HL-60 (cell line): ENCODE results near the gene CEACAM5.

Experiments used
- DNase-seq, 2 experiments: peaks; one replicate each; pipeline ENCODE4 v3.0.0-alpha.2; 2010 to 2020; ENCODE audit warnings: low read depth in 1 of 2, low spot score in 1 of 2
- H3K27ac ChIP-seq: fragments of 250-450 bp; sonication (Bioruptor Pico); replicated peaks from 2 replicates; pipeline ENCODE4 v1.5.1; 2020; ENCODE audit warnings: mild to moderate bottlenecking, moderate library complexity
- H3K27me3 ChIP-seq: fragments of 250-450 bp; sonication (Bioruptor Pico); 2 replicates; pipeline ENCODE4 v1.5.1; 2021; ENCODE audit warnings: mild to moderate bottlenecking, moderate library complexity; ENCODE audit not compliant: insufficient read depth, poor library complexity, severe bottlenecking
- H3K4me3 ChIP-seq: replicated peaks from 2 replicates; pipeline ENCODE4 v1.5.1; 2011; ENCODE audit warnings: mild to moderate bottlenecking, control low read depth, low read length; ENCODE audit not compliant: insufficient read depth
- CTCF ChIP-seq: IDR thresholded peaks from one replicate; pipeline ENCODE4 v1.5.1; 2011; ENCODE audit warnings: low read length, control low read depth, inconsistent platforms; ENCODE audit not compliant: insufficient read depth
- GABPA ChIP-seq: IDR thresholded peaks from 2 replicates; pipeline ENCODE4 v1.6.1; 2012; ENCODE audit warnings: low read depth
- POLR2AphosphoS5 ChIP-seq: IDR thresholded peaks from 2 replicates; pipeline ENCODE4 v1.6.1; 2012; ENCODE audit warnings: low read depth
- REST ChIP-seq: IDR thresholded peaks from 2 replicates; pipeline ENCODE4 v1.6.1; 2012; ENCODE audit warnings: low read depth; ENCODE audit not compliant: insufficient replicate concordance
- SPI1 ChIP-seq: IDR thresholded peaks from 2 replicates; pipeline ENCODE4 v1.6.1; 2012; ENCODE audit warnings: low read depth, mild to moderate bottlenecking, borderline replicate concordance

Gene CEACAM5

DNA sequence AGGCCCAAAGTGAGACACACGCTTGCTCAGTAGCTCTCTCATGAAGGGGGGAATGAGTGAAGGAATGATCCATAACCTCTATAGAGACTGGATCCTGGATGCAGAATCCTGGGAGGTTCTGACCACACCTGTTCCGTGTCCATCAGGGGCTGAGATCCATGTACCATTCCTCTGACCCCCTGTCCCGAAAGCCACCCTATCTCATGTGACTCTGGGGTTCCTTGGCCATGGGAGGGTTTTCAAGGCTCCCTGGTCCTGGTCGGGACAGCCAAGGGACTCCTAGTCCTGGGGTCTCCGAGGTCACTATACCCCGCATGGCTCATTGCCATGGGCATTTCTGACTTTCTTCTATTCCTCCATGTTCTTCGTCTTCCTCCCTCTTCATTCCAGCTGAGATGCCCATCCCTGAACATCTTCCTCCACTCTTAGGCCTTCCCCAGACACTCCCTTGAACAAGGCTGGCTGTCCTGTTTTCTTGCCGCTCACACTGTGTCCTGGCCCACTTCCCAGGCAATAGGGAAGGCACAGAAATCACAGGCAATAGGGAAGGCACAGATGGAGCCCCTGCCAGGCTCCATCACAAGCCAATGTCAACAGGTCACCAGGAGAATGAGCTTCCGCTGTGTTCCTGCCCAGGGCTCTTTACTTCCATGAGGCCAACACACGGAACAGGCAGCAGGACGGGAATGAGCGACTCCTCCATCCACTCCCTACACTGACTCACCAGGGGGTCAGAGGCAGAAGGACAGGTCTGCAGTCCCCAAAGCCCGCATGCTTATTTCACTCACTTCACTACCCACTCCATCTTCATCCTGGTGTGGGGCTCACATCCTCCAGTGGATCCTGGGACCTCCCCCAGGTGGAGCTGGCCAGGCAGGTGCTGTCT is 3.2 kb downstream of the CEACAM5 start:
- TF ChIP-seq REST (no peak), CTCF (no peak), POLR2AphosphoS5 (no peak), GABPA (no peak), SPI1 (no peak)
- no peak overlapping the region for H3K27ac ChIP-seq
- no peak overlapping the region for H3K4me3 ChIP-seq
- DNase-seq = no peak
- peaks cover 15% of the 10 kb centered on the region for H3K27me3 ChIP-seq

DNA sequence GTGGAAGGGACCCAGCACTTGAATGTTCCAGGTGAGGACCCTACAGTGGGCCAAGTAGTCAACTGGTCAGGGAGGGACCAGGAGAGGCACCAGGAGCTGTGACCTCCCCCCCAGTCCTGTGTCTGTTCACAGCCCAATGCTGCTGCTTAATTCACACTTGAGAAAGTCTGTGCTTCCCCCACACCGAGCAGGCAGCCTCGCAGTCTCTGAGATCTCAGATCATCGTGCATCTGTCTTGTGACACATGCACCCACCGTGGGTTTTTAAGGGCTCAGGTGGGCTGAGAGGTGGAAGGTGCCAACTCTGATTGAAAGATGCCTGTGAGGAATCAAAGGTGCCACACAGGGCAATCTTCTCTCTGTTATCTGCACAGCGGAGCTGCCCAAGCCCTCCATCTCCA is 6.2 kb downstream of the CEACAM5 start:
- no peak overlapping the region for H3K27ac ChIP-seq
- no peak for DNase-seq
- no peak overlapping the region for H3K4me3 ChIP-seq
- peaks cover 19% of the 10 kb centered on the region for H3K27me3 ChIP-seq
- TF ChIP-seq GABPA (no peak), REST (no peak), CTCF (no peak), POLR2AphosphoS5 (no peak), SPI1 (no peak)

DNA sequence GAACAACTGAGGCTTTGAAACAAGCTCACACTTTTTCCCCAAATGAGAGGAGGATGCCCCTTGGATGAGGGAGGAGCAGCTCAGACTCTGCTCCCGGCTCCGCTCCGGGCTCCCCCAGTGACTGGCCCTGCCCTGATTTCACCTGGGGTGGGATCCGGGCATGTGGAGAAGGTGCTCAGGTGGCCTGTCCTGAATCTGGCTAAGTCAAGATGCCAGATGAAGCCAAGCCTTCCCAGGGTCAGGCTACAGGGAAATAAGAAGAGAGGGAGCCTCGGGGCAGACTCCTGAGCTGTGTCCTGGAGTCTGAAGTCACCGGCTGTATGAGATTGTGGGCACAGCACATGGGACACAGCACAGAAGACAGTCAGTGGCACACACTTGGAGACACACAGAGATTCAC is 10.3 kb downstream of the CEACAM5 start:
- DNase-seq = no peak
- TF ChIP-seq REST (no peak), SPI1 (no peak), GABPA (no peak), CTCF (no peak), POLR2AphosphoS5 (no peak)
- Histone ChIP-seq H3K4me3 (no peak overlapping the region), H3K27ac (no peak overlapping the region), H3K27me3 (peaks cover 17% of the 10 kb centered on the region)
